NCI-H524 (cell line): ENCODE results near the gene PRDX1.
"Not testable (repeated sequence)": the region's sequence is repeated elsewhere in the genome, so short reads cannot be mapped to it uniquely, and the experiment has no call there.

Experiments
- DNase-seq, 2 experiments: peaks; one replicate each; lab custom pipeline; 2025; lab: John Stamatoyannopoulos, UW

The PRDX1 gene

GRCh38 chr1:45503462-45504360 lies 18.0 kb downstream of the PRDX1 start:
- DNase-seq: no peak

- no peak for DNase-seq
Measured at GRCh38 chr1:45501505-45501859, 20.2 kb downstream of the PRDX1 start.

DNA sequence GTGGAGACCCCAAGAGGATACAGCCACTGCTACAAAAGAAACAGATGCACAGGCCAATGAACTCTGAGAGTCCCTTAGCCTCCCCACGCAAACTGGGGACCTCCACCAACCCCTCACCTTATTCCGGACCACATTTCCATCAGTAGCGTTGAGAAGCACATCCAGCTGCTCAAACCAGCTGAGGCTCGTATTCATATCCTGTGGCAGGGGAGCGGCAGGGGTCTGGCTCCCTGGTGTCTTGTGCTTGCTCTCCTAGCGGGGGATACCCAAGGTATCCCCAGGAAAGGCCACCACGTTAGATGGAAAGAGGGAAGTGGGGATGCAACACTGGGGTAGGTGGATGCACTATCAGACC lies 22.3 kb downstream of the PRDX1 start:
- DNase-seq: peak in 1 of 2 experiments; percentile 28

- no peak for DNase-seq
Measured at GRCh38 chr1:45498279-45498678, 23.4 kb downstream of the PRDX1 start.

DNA sequence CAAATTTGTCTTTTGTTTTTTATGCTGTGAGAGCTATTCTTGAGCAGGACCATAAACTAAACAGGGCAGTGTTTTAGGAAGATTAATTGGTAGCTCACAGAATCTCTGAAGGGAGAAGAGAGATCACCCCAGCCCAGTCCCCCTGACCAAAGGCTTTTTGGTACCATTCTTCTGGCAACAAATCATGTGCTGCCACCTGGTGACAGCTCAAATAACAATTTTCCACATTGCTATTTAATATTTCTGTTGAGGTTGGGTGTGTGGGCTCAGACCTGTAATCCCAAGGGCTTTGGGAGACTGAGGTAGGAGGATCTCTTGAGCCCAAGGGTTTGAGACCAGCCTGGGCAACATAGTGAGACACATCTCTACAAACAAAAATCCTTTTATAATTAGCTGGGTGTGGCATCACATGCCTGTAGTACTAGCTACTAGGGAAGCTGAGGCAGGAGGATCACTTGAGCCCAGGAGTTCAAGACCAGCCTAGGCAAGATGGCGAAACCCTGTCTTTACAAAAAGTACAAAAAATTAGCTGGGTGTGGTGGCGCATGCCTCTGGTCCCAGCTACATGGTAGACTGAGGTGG lies 28.5 kb downstream of the PRDX1 start:
- peak; percentile 7 to 68 for DNase-seq

- no peak for DNase-seq
Measured at GRCh38 chr1:45492691-45493090, 29.0 kb downstream of the PRDX1 start.

GRCh38 chr1:45491487-45492260 lies 30.0 kb downstream of the PRDX1 start:
- DNase-seq: no peak

GRCh38 chr1:45490626-45491486 lies 30.8 kb downstream of the PRDX1 start, which contains the start of gene TESK2:
TESK2 (minus strand) TSS chr1:45491163; CDS start chr1:45457785, 33,378 bp downstream.
- DNase-seq: peak; percentile 99 to 100

GRCh38 chr1:45490121-45490625 lies 31.5 kb downstream of the PRDX1 start:
- DNase-seq: peak in 1 of 2 experiments; percentile 33

GRCh38 chr1:45489379-45489778 lies 32.3 kb downstream of the PRDX1 start:
- DNase-seq: not testable (repeated sequence)

DNA sequence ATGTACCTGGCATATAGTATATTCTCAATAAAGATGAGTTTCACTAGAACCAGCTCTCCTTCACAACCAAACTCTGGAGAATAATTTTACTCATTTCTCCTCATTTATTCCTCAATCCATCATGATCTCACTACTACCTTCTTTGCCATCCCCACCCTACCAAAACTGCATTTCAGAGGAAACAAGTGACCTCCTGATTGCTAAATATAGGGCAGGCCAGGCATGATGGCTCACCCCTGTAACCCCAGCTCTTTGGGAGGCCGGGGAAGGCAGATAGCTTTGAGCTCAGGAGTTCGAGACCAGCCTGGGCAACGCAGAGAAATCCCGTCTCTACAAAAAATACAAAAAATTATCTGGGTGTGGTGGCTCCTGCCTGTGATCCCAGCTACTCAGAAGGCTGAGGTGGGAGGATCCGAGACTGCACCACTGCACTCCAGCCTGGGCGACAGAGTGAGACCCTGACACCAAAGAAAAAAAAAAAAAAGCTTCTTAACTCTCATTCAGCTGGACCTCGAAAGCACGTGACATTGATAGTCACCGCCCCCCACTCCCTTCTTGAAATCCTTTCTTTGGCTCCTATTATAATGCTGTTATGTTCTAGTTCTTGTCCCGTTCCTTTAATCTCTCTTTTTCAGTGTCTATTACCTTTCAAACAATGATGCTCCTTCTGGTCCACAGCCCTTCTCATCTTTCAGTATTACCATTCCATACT lies 32.9 kb downstream of the PRDX1 start:
- DNase-seq: no peak

GRCh38 chr1:45485949-45486348 lies 35.7 kb downstream of the PRDX1 start:
- no peak for DNase-seq

DNA sequence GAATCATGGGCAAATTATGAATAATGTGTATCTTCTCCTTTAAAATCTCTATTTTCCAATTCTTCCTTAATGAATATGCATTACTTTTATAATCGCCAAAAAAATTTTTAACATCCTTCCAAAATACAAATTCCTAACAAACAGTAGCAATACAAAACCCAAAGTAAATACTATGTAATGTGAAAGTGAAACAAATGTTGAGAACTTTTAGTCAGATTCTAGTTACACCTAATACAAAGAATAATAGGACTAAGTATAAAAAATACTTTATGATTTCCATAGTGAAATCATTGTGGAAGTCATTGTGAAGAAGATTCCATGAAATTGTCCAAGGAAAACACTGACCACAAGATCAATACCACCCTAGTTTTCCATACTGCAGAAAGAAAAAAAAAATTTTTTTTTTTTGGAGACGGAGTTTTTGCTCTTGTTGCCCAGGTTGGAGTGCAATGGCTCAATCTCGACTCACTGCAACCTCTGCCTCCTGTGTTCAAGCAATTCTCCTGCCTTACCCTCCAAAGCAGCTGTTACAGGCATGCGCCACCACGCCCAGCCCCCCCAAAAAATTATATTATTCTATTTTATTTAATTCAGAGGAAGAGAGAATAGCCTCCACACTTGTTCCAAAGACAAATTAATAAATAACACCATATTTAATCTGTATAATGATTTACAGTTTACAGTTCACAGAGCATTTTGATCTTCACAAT lies 42.5 kb downstream of the PRDX1 start:
- DNase-seq: no peak

GRCh38 chr1:45478121-45478814 lies 43.4 kb downstream of the PRDX1 start:
- DNase-seq: no peak

GRCh38 chr1:45477646-45478045 lies 44.0 kb downstream of the PRDX1 start:
- DNase-seq: no peak

DNA sequence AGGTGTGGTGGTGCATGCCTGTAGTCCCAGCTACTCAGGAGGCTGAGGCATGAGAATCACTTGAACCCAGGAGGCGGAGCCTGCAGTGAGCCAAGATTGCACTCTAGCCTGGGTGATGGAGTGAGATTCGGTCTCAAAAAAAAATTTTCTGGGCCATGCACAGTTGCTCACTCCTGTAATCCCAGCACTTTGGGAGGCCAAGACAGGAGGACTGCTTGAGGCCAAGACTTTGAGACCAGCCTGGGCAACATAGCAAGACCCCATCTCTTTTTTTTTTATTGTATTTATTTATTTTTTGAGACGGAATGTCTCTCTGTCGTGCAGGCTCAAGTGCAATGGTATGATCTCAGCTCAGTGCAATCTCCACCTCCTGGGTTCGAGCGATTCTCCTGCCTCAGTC lies 47.5 kb downstream of the PRDX1 start:
- not testable (repeated sequence) for DNase-seq

DNA sequence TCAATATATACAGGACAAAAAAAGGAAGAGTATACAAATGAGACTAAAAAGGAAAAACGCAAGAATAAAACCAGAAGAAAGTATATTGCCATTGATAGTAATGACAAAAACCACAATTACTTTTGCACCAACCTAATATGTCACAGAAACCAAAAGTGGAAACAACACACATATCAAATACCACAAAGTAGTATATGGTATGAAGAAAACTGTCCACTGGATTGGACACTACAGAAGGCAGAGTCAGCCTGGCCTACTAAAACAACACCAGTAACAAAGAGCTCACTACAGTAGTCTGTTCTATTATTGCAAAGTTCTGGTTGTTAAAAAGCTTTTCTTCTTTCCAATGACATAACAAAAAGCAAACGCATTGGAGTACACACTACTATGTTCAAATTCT lies 48.4 kb downstream of the PRDX1 start:
- DNase-seq: no peak

GRCh38 chr1:45470306-45470798 lies 51.3 kb downstream of the PRDX1 start:
- no peak for DNase-seq

DNA sequence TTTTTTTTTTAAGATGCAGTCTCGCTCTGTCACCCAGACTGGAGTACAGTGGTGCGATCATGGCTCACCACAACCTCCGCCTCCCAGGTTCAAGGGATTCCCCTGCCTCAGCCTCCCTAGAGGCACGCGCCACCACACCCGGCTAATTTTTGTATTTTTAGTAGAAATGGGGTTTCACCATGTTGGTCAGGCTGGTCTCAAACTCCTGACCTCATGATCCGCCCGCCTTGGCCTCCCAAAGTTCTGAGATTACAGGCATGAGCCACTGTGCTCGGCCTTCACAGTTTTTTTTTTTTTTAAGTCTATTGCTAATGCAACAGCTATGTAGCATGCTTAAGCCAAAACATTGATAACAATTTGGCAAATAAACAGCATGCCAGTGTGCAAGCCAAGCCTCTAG lies 54.3 kb downstream of the PRDX1 start:
- not testable (repeated sequence) for DNase-seq
